ENCODE measurements around the gene RNF212B.
"Not testable (repeated sequence)": the region's sequence is repeated elsewhere in the genome, so short reads cannot be mapped to it uniquely, and the experiment has no call there.

Gene RNF212B

DNA sequence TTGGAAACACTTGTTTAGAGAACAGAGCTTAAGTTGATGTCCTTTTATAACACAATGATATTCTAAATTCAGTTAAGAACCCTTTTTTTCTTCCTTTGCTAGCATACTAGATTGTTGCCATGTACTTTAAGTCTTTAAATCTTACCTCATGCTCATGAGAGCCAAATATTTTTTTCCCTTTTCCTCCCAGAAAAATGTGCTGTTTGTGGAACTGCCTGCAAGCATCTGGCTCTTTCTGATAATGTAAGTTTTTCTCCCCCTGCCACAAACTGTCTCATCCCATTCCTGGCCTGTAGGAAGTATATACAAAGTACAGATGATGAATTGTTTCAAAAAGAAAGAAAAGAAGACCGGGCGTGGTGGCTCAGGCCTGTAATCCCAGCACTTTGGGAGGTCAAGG, 5.3 kb downstream of the RNF212B start:
- no peak for DNase-seq (ENCODE audit: low read depth, low spot score)

DNA sequence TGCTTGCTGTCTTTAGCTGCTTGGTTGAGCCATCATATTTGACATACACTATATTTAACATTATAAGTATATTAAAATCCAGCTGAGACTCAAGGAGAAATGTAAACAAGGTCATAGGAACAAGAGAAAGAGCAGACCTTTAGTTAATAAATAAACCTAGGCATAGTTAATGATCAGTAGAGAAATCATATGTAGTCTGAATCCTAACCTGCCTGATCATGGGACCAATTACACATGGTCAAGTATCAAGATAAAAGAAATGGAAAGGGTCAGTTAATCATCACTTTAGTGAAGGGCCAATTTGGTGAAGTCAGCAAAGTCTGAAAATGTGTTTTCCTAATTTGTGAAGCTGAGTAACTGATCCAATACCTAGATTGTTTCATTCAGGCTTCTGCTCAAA, 7.5 kb downstream of the RNF212B start:
- no peak for DNase-seq (ENCODE audit: low read depth, low spot score)

DNA sequence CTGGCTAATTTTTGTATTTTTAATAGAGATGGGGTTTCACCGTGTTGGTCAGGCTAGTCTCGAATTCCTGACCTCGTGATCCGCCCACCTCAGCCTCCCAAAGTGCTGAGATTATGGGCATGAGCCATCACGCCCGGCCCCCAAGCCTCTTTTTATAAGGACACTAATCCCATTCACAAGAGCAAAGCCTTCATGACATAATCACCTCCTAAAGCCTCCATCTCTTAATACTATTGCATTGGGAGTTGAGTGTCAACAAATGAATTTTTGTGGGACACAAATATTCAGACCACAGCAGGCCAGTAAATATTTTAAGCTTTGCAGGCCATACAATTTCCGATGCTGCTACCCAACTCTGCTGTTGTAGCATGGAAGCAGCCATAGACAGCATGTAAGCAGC, 10.9 kb downstream of the RNF212B start:
- DNase-seq (ENCODE audit: low read depth, low spot score), result no peak

DNA sequence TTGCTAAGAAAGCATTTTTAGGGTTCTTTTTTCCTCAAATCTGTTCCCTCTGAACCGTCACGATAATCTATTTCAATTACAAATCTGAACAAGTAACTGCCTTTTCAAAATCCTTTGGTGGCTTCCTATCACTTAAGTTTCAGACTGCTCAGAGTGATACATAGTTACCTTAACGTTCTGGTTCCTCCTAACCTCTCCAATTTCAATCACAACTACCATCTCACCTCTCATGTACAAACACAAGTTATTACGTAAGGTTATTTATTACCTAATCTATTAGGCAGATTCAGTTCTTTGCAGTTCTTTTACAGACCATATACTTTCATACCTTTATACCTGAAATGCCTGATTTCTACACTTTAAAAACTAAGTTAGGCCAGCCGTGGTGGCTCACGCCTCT, 12.1 kb downstream of the RNF212B start:
- DNase-seq (ENCODE audit: low read depth, low spot score), result no peak

DNA sequence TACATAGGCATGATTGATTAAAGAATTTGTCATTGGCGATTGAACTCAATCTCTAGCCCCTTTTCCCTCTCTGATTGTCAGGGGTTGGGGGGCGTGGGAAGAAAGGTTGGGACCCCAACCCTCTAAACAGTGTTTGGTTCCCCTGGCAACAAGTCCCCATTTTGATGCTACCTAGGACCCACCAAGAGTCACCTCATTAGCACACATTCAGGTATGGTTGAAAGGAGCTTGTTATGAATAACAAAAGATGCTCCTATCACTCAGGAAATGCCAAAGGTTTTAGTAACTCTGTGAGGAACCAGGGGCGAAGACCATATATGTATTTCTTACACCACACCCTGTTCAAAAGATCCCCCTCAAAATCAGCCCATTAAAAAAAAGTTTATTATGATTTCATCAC, 14.3 kb downstream of the RNF212B start:
- DNase-seq (ENCODE audit: low read depth, low spot score), result no peak

DNA sequence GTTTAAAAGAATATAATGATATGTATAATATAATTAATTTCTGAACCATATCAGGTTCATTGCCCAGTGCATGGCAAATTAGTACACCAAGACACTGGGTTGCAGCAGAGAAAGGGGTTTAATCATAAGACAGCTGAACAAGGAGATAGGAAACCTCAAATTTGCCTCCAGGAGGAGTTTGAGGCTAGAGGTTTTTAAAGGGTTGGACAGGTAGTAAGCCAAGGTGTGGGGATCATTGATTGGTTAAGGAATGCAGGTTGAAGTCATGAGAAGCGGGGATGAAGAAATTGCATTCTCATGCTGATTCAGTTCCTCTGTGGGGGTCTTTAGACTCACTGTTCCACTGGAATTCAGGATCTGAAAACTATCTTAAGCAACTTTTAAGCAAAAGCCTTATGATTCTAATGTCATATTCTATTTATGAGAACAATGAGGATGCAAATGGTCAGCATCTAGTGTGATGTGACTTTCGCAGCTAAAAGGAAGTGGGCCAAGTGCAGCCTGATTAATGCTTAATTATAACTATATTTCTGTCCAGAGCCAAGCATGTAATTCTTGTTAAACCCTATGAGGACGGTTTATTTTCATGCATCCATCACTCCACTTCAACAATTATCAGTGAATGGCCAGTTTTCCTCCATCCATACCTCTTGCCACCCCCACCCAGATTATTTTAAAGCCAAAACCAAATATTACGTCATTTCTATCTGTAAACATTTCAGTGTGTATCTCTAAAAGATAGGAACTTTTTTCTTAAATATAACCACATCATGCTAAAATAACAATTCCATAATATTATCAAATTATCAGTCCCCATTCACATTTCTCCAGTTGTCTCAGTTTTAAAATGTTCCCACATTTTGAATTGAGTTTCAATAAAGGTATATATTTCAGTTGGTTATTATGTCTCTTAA, 14.9 kb downstream of the RNF212B start:
- DNase-seq (ENCODE audit: low read depth, low spot score), result no peak

DNA sequence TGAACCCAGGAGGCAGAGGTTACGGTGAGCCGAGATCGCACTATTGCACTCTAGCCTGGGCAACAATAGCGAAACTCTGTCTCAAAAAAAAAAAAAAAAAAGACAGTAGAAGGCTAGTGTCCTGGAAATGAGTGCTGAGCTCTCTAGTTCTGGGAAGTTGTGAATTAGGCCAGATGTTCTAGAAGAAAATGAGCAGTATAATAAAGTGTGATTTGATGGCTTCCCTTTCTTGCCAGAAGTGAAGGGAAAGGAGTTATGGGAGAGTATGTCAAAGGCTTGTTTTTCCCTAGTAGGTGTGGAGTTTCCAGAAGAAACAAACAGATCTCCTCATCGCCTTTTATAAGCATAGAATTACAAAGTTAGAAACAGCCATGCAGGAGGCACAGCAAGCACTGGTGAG, 20.5 kb downstream of the RNF212B start:
- no peak for DNase-seq (ENCODE audit: low read depth, low spot score)

DNA sequence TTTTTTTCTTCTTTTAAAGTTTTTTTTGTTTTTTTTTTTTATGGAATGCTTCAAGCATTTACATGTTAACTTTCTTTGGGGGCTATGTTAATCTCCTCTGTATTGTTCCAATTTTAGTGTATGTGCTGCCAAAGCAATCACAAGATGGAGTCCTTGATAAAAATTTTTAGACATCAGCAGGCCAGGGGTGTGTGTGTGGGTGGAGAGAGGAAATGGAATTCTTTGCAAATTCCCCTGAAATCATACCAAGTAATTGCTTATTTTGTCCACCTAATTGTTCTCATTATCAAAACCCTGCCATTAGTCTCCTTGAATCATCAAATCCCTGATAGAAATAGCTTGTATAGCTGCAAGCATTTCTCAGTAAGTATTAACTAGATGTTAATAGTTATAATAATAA, 21.7 kb downstream of the RNF212B start:
- DNase-seq (ENCODE audit: low read depth, low spot score), result no peak

DNA sequence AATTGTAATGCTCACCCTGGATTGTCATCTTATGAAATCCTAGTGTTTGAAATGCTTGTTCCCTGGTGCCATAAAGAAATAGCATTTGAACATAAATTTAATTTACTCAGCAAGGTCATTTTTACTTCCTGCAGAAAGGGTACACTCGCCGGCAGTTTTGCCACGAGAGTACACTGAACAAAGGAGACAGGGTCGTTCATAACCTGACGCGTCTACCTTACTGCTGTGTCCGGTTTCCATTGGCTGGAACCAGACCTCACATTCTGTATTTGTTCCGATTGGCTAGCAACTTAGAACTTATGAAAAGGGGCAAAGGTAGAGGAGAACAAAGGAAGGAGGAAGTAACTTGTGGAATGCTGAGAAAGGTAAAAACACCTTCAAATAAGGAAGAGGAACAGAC, 23.1 kb downstream of the RNF212B start:
- DNase-seq (ENCODE audit: low read depth, low spot score), result not testable (repeated sequence)

DNA sequence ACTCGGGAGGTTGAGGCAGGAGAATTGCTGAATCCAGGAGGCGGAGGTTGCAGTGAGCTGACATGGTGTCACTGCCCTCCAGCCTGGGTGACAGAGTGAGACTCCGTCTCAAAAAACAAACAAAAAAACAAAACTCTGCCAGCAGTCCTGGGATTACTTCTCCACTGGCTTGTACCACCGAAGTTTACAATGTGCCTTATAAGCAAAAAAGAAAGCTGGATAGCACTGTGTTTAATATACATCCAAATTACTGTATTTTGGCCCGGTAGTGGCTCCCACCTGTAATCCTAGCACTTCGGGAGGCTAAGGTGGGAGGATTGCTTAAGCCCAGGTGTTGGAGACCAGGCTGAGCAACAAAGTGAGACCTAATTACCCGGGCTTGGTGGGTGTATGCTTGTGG, 31.5 kb downstream of the RNF212B start:
- DNase-seq (ENCODE audit: low read depth, low spot score), result no peak

DNA sequence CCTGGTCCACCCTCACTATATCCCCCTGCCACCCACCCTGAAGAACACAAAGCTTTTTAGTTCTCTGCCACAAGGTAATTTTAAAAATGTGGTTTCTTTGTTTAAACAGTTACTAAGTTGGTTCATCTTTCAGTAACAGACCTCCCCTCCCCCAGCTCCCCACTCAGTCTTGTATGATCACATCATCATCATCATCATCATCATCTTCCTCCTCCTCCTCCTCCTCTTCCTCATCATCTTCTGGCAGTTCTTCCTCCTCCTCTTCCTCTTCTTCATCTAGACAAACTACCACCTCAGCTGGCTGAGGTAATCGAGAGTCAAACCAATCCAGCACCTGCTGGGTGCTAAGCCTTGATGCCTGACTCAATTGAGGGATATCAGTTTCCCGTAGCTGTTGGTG, 37.7 kb downstream of the RNF212B start:
- DNase-seq (ENCODE audit: low read depth, low spot score), result no peak

DNA sequence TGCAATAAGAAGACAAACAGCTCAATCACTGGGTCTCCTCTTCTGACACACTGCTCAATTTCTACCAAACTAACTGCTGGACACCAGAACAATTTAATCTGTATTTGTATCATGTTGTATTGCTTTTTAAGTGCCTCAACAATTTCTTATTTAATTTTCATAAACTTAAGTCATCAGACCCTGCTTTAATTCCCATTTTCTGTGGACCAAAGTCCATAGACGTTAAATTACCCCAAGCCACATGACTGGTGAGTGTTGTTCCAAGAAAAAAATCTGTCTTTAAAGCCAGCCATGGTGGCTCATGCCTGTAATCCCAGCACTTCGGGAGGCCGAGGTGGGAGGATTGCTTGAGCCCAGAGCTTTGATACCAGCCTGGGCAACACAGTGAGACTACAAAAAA, 39.5 kb downstream of the RNF212B start:
- DNase-seq (ENCODE audit: low read depth, low spot score), result no peak

DNA sequence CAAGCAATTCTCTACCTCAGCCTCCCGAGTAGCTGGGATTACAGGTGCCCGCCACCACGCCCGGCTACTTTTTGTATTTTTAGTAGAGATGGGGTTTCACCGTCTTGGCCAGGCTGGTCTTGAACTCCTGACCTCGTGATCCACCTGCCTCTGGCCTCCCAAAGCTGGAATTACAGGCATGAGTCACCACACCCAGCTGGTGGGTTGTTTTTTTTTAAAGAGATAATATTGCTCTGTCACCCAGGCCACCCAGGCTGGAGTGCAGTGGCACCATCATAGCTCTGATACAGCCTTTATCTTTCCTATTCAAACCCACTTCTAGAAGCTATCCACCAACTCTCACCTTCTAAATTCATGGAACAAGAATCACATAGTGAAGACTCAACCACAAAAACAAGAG, 40.2 kb downstream of the RNF212B start:
- DNase-seq (ENCODE audit: low read depth, low spot score), result not testable (repeated sequence)

DNA sequence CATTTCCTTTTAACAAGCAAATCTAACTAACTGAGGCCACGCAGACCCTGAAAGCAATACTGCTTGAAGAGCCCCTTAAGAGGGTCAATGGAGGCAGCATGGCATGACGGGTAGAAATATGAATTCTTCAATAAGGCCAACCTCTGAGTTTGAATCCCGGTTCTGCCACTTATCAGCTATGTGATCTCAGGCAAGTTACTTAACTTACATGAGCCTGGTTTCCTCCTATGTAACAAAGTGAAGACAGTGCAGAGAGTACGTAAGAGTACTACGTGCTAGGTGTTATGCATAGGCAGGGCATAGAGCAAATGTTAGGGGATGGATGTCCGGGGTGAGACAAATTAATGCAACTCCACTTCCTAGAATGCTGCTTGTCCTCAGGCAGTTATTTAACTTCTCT, 43.5 kb downstream of the RNF212B start:
- no peak for DNase-seq (ENCODE audit: low read depth, low spot score)

DNA sequence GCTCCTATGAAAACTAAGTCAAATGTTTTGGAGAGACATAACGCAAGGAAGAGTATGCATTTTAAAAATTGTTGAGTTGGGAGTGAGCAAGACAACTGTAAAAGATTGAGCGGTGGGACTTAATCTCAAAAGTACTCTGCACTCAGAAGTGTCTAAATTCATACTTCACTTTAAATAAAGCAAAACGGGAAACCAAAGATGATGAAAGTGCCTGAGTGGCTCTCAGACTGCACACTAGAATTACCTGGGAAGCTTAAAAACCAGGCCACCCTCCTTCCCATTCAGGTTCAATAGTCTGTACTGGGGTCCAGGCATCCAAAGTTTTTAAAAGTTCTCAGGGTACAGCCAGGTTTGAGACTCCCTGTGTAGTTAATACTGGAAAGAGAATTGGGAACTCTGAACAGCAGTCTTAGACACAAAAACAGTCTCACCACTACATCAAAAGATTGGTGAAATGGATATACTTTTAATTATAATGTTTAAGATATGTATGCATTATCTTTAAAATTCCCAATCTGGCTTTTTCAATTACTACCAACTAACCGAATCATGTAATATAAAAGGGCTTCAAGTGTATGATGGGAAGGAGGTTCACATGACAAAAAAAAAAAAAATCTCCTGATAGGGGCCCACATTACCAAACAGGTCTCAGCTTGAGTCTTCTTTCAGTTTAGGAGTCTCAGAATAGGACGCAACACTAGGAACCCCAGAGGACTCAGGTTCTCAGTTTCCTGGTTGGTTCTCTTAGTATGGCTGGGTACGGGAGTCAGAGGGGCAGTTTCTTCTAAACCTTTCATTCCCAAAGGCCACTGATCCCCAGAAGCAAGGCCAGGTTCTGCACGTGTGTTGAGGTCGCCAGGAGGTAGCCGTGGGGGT, 47.2 kb downstream of the RNF212B start:
- no peak for DNase-seq (ENCODE audit: low read depth, low spot score)

DNA sequence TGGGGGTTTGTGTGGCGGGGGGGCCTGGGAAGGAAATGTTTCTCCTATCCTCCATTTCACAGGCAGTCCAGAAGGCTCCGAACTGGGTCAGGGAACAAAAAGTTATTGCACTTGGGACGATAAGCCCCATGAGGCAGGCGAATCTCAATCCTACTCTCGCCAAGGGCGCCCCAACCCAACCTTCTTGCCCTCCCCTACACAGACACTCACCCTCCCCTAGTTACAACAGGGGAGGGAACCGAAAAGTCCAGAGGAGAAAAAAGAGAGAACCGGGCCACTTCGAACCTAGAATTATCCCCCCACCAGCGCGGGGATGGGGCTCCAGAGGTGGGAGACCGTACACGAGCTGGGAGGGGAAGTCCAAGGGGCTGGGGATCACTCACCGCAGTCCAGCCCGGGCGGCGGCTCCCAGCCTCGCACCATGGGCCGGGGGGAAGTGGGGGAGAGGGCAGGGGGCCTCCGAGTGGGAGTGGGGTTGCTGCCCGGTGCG, 47.8 kb downstream of the RNF212B start:
- no peak for DNase-seq (ENCODE audit: low read depth, low spot score)

DNA sequence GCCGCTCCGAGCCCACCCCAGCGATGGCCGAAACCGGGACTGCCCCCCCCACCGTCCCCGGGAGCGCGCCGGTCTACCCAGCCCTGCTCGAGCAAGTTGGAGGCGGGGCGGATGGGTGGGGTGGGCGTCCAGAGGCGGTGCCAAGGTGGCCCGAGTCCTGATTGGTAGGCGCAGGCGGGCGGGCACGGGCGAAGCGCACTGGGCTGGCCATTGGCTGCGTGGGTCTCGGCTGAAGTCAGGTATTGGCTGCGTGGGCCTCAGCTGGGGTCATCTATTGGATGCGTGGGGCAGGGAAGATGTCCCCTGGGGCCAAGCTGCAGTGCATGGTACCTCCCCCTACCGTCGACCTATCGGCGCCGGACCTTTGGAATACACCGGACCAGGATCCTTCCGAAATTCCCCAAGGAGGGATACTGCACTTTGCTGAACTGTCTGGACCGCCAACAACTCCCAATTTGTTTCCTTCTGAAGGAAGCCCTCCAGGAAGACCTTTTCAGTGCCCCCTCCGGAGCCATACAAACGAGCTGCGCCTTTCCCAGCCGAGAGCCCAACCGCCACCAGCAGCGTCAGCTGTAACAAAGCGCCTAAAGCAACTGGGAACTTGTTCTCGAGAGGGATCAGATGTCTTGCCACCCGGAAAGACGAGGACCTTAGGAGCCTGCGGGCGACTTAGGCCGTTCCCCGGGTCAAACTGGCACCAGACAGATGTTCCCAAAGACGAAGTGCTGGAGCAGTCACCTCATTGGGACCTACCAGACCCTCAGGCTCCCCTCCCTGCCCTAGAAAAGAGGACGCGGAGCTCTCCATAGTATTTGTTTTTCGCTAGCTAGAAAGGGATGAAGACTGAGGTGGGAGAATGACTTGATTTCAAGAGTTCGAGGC, 48.5 kb downstream of the RNF212B start, which contains the start of gene HOMEZ:
Gene HOMEZ, minus strand, starts transcription at position 113 of the 882 bp plus-strand sequence. CDS start 180 bp downstream, outside the sequence.
- DNase-seq (ENCODE audit: low read depth, low spot score), result peak; percentile 99

DNA sequence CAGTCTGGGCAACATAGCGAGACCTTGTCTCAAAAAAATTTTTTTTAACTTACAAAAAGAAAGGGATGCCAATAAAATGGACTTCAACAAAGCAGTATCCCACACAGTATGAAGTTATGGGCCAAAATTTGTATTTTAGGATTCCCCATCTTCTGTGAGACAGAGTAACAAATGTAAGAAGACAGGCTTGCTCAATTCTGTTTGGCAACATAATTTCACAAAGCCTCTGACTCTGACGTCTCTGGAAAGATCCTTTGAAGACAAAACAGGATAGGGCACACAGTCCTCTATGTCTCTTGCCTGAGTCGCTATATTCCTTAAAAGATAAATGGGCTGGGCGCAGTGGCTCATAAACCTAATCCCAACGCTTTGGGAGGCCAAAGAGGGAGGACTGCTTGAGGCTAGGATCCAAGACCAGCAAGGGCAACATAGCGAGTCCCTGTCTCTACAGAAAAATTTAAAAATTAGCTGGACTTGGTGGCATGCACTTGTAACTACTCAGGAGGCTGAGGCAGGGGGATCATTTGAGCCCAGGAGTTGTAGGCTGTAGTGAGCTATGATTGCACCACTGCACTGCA, 49.3 kb downstream of the RNF212B start:
- no peak for DNase-seq (ENCODE audit: low read depth, low spot score)

DNA sequence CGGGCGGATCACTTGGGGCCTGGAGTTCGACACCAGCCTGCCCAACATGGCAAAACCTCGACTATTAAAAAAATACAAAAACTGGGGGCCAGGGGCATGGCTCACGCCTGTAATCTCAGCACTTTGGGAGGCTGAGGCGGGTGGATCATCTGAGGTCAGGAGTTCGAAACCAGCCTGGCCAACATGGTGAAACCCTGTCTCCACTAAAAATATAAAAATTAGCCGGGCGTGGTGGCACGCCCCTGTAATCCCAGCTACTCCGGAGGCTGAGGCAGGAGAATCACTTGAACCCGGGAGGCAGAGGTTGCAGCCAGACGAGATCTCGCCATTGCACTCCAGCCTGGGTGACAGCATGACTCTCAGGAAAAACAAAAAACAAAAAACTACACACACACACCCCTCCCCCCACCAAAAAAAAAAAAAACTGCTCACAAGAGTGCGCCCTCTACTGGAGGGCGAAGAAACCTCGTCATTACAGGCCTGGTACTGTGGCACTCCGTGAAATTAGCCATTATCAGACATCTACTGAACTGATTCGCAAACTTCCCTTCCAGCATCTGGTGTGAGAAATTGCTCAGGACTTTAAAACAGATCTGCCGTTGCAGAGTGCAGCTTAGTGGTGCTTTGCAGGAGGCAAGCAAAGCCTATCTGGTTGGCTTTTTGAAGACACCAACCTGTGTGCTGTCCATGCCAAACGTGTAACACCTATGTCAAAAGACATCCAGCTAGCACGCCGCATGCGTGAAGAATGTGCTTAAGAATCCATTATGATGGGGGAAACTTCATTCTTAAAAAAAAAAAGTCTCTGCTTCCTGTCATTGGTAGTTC, 57.2 kb downstream of the RNF212B start:
- peak; percentile 16 for DNase-seq (ENCODE audit: low read depth, low spot score)

Data from activated naive CD8-positive, alpha-beta T cell treated with anti-CD3 and anti-CD28 coated beads, Interleukin-2, amount 50 U/mL, for 16 hours (primary cell).